ENCODE results near the gene EIF3A. TPM values are rescaled to one million over a fixed set of nuclear protein-coding genes. Genes with fewer than 3 reads are reported as not detected.

Gene EIF3A
- total and polyA plus RNA-seq, 9 of the 15 experiments (the other 6 are each of a cell fraction or from before 2014, with no cell fraction given) = 19.6 to 163 (median 102) TPM

- Histone ChIP-seq H4K20me1 (replicated peaks; ENCODE audit: control insufficient read depth, insufficient read depth, low read length) (peaks cover 24% of the 10 kb centered on the region), H2AFZ (ENCODE audit: low read depth, low read length) (peak overlapping the region; percentile 94)
- FAIRE-seq = peak; percentile 67
- TF ChIP-seq FIP1L1 (IDR thresholded peaks at IDR 0.05; ENCODE audit: low read depth, low read length, poor library complexity, severe bottlenecking) = peak; percentile 82
- TF ChIP-seq TCF7L2 (IDR thresholded peaks at IDR 0.05; ENCODE audit: low read depth, low read length) = no peak
- TF ChIP-seq HNRNPK (IDR thresholded peaks at IDR 0.05; ENCODE audit: low read depth, low read length, poor library complexity, severe bottlenecking) = no peak
- TF ChIP-seq NFRKB (IDR thresholded peaks at IDR 0.05; ENCODE audit: low read depth) = peak; percentile 62
- TF ChIP-seq, protein P1, sequence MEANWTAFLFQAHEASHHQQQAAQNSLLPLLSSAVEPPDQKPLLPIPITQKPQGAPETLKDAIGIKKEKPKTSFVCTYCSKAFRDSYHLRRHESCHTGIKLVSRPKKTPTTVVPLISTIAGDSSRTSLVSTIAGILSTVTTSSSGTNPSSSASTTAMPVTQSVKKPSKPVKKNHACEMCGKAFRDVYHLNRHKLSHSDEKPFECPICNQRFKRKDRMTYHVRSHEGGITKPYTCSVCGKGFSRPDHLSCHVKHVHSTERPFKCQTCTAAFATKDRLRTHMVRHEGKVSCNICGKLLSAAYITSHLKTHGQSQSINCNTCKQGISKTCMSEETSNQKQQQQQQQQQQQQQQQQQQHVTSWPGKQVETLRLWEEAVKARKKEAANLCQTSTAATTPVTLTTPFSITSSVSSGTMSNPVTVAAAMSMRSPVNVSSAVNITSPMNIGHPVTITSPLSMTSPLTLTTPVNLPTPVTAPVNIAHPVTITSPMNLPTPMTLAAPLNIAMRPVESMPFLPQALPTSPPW (CRISPR knock-in tag; IDR thresholded peaks at IDR 0.05) = peak; percentile 10; the same call in 1 of the 2 replicates
- no peak for TF ChIP-seq NCOR1 (IDR thresholded peaks at IDR 0.05)
- TF ChIP-seq PHTF2 (CRISPR knock-in tag; IDR thresholded peaks at IDR 0.05) = no peak
- no peak for TF ChIP-seq ATF4 (CRISPR knock-in tag; IDR thresholded peaks at IDR 0.05)
- TF ChIP-seq, protein P2, sequence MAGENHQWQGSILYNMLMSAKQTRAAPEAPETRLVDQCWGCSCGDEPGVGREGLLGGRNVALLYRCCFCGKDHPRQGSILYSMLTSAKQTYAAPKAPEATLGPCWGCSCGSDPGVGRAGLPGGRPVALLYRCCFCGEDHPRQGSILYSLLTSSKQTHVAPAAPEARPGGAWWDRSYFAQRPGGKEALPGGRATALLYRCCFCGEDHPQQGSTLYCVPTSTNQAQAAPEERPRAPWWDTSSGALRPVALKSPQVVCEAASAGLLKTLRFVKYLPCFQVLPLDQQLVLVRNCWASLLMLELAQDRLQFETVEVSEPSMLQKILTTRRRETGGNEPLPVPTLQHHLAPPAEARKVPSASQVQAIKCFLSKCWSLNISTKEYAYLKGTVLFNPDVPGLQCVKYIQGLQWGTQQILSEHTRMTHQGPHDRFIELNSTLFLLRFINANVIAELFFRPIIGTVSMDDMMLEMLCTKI (IDR thresholded peaks at IDR 0.05; ENCODE audit: partially characterized antibody) = no peak
- TF ChIP-seq ESRRA (IDR thresholded peaks at IDR 0.05; ENCODE audit: borderline replicate concordance, low read depth) = peak; percentile 58
- TF ChIP-seq ZBTB12 (CRISPR knock-in tag; IDR thresholded peaks at IDR 0.05) = no peak
- no peak for TF ChIP-seq CCNT2 (IDR thresholded peaks at IDR 0.05; ENCODE audit: borderline replicate concordance, extremely low read depth, insufficient read length, low read depth, low read length)
- 0 out of 4 replicates have a peak, but pooled peaks of 1 of the 2 experiments have one; percentile 11 for TF ChIP-seq MAZ (CRISPR knock-in tag; conservative IDR thresholded peaks at IDR 0.05 in 1 of 2, IDR thresholded peaks at IDR 0.05 in 1 of 2)
- TF ChIP-seq BDP1 (IDR thresholded peaks at IDR 0.05; ENCODE audit: insufficient read depth, insufficient read length) = no peak
- TF ChIP-seq NBN (IDR thresholded peaks at IDR 0.05; ENCODE audit: low read depth) = no peak
Observed at GRCh38 chr10:119079599-119080520, 757 bp downstream of the EIF3A start.

More at GRCh38 chr10:119079599-119080520, 757 bp downstream of the EIF3A start:
- WGBS (ENCODE audit: insufficient coverage, low coverage, missing lambda C conversion rate) = 0% methylated on average over 12 of the region's 48 CpGs
- peak overlapping the region; percentile 97 for H3K27ac ChIP-seq (ENCODE audit: extremely low read depth, low read depth, low read length)
- intact Hi-C loops (cut with micrococcal nuclease) (loop anchor here (5.0 kb wide), 1 partner anchor 97 kb away; the partner anchor contains the start of gene PRDX3), in situ Hi-C loops (cut with MboI) (no loop called here)
- H3K36me3 ChIP-seq (ENCODE audit: control insufficient read depth, insufficient read depth, low read length) = peaks cover 30% of the 10 kb centered on the region; the same call in 2 of the 3 replicates
- no peaks in the 10 kb centered on the region for H3K9me3 ChIP-seq (replicated peaks; ENCODE audit: control insufficient read depth, insufficient read depth, low read depth, low read length)
- no peaks in the 10 kb centered on the region for H3K27me3 ChIP-seq (ENCODE audit: control insufficient read depth in 2 of 2, insufficient read depth in 2 of 2, low read length in 2 of 2)
- peak overlapping the region; percentile 97 for H3K4me2 ChIP-seq (ENCODE audit: insufficient read depth, low read length)
- peaks cover 66% of the 10 kb centered on the region for H3K79me2 ChIP-seq (ENCODE audit: control insufficient read depth, insufficient read depth, low read length)
- H3K9me1 ChIP-seq (ENCODE audit: control insufficient read depth, insufficient read depth, low read length) = no peaks in the 10 kb centered on the region
- DNase-seq (ENCODE audit: extremely low read depth in 1 of 4, low spot score in 3 of 4) (peak; percentile 61 to 83 (median 72)), ATAC-seq (peak; percentile 92)
- peaks cover 9 to 16% of the 10 kb centered on the region in 2 experiments; a peak in 4 of 5 replicates for H3K4me1 ChIP-seq (replicated peaks in 1 of 2; ENCODE audit: control insufficient read depth in 2 of 2, insufficient read depth in 2 of 2, low read length in 2 of 2)
- ChIA-PET POLR2A (interaction anchor here (0.6 to 2.8 kb wide), 11 partner anchors 11 to 1506 kb away, joined by 3 to 8 read pairs (median 3); partner anchors contain the start of gene DENND10), CTCF (ENCODE audit: low intra/inter-chr PET ratio) (no interaction called here)
- TSS peak; percentile 58 for BruUV-seq (replicated peaks)
- peak overlapping the region; percentile 97 to 99 for H3K9ac ChIP-seq (ENCODE audit: insufficient read depth in 1 of 2, low read depth in 2 of 2, low read length in 2 of 2)
- peak overlapping the region; percentile 92 for H3K4me3 ChIP-seq

Data from K562 (cell line).